Measurements from ENCODE around the gene TOM1L2.

TOM1L2 gene

GRCh38 chr17:17892731-17893130, 79.5 kb downstream of the TOM1L2 start:
- no peak for DNase-seq

GRCh38 chr17:17892009-17892408, 80.2 kb downstream of the TOM1L2 start:
- DNase-seq = no peak

- no peak for DNase-seq
Measured at GRCh38 chr17:17890773-17891759, 81.1 kb downstream of the TOM1L2 start.

GRCh38 chr17:17889922-17890321, 82.3 kb downstream of the TOM1L2 start:
- DNase-seq = no peak

GRCh38 chr17:17888821-17889220, 83.4 kb downstream of the TOM1L2 start:
- no peak for DNase-seq

GRCh38 chr17:17888371-17888770, 83.8 kb downstream of the TOM1L2 start:
- DNase-seq = no peak

- DNase-seq = no peak
Measured at GRCh38 chr17:17887752-17888304, 84.4 kb downstream of the TOM1L2 start.

- no peak for DNase-seq
Measured at GRCh38 chr17:17886726-17887125, 85.5 kb downstream of the TOM1L2 start.

- no peak for DNase-seq
Measured at GRCh38 chr17:17886226-17886625, 86.0 kb downstream of the TOM1L2 start.

GRCh38 chr17:17884391-17885357, 87.5 kb downstream of the TOM1L2 start:
- DNase-seq = no peak

GRCh38 chr17:17883801-17884200, 88.4 kb downstream of the TOM1L2 start:
- DNase-seq = no peak

- DNase-seq = no peak
Measured at GRCh38 chr17:17882082-17882581, 90.1 kb downstream of the TOM1L2 start.

GRCh38 chr17:17880577-17881196, 91.5 kb downstream of the TOM1L2 start:
- DNase-seq = no peak

GRCh38 chr17:17877529-17878358, 94.5 kb downstream of the TOM1L2 start:
- no peak for DNase-seq

- no peak for DNase-seq
Measured at GRCh38 chr17:17876959-17877528, 95.2 kb downstream of the TOM1L2 start.

GRCh38 chr17:17874478-17874877, 97.7 kb downstream of the TOM1L2 start:
- DNase-seq = no peak

GRCh38 chr17:17873450-17873991, 98.7 kb downstream of the TOM1L2 start:
- DNase-seq = no peak

- no peak for DNase-seq
Measured at GRCh38 chr17:17872547-17873345, 99.5 kb downstream of the TOM1L2 start.

GRCh38 chr17:17871913-17872312, 100.3 kb downstream of the TOM1L2 start:
- no peak for DNase-seq

- DNase-seq = no peak
Measured at GRCh38 chr17:17870247-17870646, 102.0 kb downstream of the TOM1L2 start.
